Neural cell (in vitro differentiated cells): ENCODE data around the gene LZTR1.

Experiments
- EP300 ChIP-seq: fragments of 450-650 bp; conservative IDR thresholded peaks from 2 replicates; pipeline ENCODE4 v1.6.1; 2014; ENCODE audit warnings: antibody characterized with exemption, mild to moderate bottlenecking, moderate library complexity; ENCODE audit not compliant: poor library complexity, severe bottlenecking
- EZH2 ChIP-seq: fragments of 200-600, 300-800 bp; shearing (Covaris generic), sonication (generic); IDR thresholded peaks from 2 replicates; pipeline ENCODE4 v1.6.1; 2014; ENCODE audit warnings: antibody characterized with exemption, low read length, borderline replicate concordance, mild to moderate bottlenecking; ENCODE audit not compliant: insufficient read depth, poor library complexity, severe bottlenecking
- MXI1 ChIP-seq: fragments of 450-650 bp; conservative IDR thresholded peaks from 2 replicates; pipeline ENCODE4 v1.6.1; 2014; ENCODE audit warnings: antibody characterized with exemption, mild to moderate bottlenecking; ENCODE audit not compliant: poor library complexity, severe bottlenecking
- POLR2AphosphoS5 ChIP-seq: IDR thresholded peaks from 2 replicates; pipeline ENCODE4 v1.6.1; 2012
- RAD21 ChIP-seq: fragments of 450-650 bp; conservative IDR thresholded peaks from 2 replicates; pipeline ENCODE4 v1.6.1; 2014; ENCODE audit warnings: antibody characterized with exemption, mild to moderate bottlenecking, moderate library complexity
- REST ChIP-seq: IDR thresholded peaks from 2 replicates; pipeline ENCODE4 v1.6.1; 2012; ENCODE audit warnings: borderline replicate concordance
- SMC3 ChIP-seq: fragments of 450-650 bp; conservative IDR thresholded peaks from 2 replicates; pipeline ENCODE4 v1.6.1; 2014; ENCODE audit warnings: antibody characterized with exemption, mild to moderate bottlenecking, moderate library complexity; ENCODE audit not compliant: poor library complexity
- TAF1 ChIP-seq: IDR thresholded peaks from 2 replicates; pipeline ENCODE4 v1.6.1; 2012; ENCODE audit warnings: low read depth
- TF ChIP-seq, protein P1 (sequence below): fragments of 450-650 bp; IDR thresholded peaks from 2 replicates; pipeline ENCODE4 v1.5.1; 2014; ENCODE audit warnings: antibody characterized with exemption, mild to moderate bottlenecking, moderate library complexity; ENCODE audit not compliant: poor library complexity, severe bottlenecking

- TF ChIP-seq EZH2 = no peak
- TF ChIP-seq EP300 = no peak
- no peak for TF ChIP-seq RAD21
- TF ChIP-seq, protein P1, sequence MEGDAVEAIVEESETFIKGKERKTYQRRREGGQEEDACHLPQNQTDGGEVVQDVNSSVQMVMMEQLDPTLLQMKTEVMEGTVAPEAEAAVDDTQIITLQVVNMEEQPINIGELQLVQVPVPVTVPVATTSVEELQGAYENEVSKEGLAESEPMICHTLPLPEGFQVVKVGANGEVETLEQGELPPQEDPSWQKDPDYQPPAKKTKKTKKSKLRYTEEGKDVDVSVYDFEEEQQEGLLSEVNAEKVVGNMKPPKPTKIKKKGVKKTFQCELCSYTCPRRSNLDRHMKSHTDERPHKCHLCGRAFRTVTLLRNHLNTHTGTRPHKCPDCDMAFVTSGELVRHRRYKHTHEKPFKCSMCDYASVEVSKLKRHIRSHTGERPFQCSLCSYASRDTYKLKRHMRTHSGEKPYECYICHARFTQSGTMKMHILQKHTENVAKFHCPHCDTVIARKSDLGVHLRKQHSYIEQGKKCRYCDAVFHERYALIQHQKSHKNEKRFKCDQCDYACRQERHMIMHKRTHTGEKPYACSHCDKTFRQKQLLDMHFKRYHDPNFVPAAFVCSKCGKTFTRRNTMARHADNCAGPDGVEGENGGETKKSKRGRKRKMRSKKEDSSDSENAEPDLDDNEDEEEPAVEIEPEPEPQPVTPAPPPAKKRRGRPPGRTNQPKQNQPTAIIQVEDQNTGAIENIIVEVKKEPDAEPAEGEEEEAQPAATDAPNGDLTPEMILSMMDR = no peak
- no peak for TF ChIP-seq POLR2AphosphoS5
- TF ChIP-seq REST = no peak
- TF ChIP-seq TAF1 = no peak
- no peak for TF ChIP-seq MXI1
- TF ChIP-seq SMC3 = no peak
Observed at GRCh38 chr22:20994902-20995241, 12.8 kb downstream of the LZTR1 start.
